Spinal cord (tissue), 10 donors: ENCODE data around the gene DIS3L2. TPM values are rescaled to one million over a fixed set of nuclear protein-coding genes. Genes with fewer than 3 reads are reported as not detected.
"Not testable (repeated sequence)": the region's sequence is repeated elsewhere in the genome, so short reads cannot be mapped to it uniquely, and the experiment has no call there.

ENCODE experiments used
- DNase-seq, 6 donors: peaks; one replicate each; pipeline versions ENCODE4 v3.0.0 to v3.0.0-alpha.2; 2013 to 2015; ENCODE audit warnings: low spot score in 6 of 6, low read depth in 4 of 6
- H3K27ac ChIP-seq: one replicate; pipeline ENCODE4 v1.5.1; 2013; ENCODE audit warnings: low read depth, low read length, control low read depth
- H3K27me3 ChIP-seq: one replicate; pipeline ENCODE4 v1.6.1; 2013; ENCODE audit warnings: low read length; ENCODE audit not compliant: control insufficient read depth, insufficient read depth
- H3K36me3 ChIP-seq: one replicate; pipeline ENCODE4 v1.6.1; 2013; ENCODE audit warnings: low read length; ENCODE audit not compliant: control insufficient read depth, insufficient read depth
- H3K4me1 ChIP-seq: one replicate; pipeline ENCODE4 v1.6.1; 2013; ENCODE audit warnings: low read length; ENCODE audit not compliant: control insufficient read depth, insufficient read depth
- H3K4me3 ChIP-seq: one replicate; pipeline ENCODE4 v1.5.1; 2013; ENCODE audit warnings: low read depth, low read length, control low read depth
- H3K9me3 ChIP-seq: one replicate; pipeline ENCODE4 v1.6.1; 2013; ENCODE audit warnings: low read length; ENCODE audit not compliant: control insufficient read depth, insufficient read depth
- WGBS: methylation state at CpG from one replicate; pipeline ENCODE4 v1.1.5; 2013; ENCODE audit warnings: missing lambda C conversion rate; ENCODE audit not compliant: insufficient coverage; 5-methylcytosine and 5-hydroxymethylcytosine counted together
- polyA plus RNA-seq, 2 donors: library from polyadenylated mRNA; unstranded; fragments of 120-200 nt; gene quantifications; one replicate each; pipeline ENCODE4 v1.2.1, GENCODE V29; 2013; ENCODE audit not compliant: insufficient read length in 2 of 2
- total RNA-seq, 2 donors: library from RNA; depleted of rRNA in 1 of 2; stranded (reverse); fragments of 120-200 nt in 1 of 2; fragments of >200 nt in 1 of 2; gene quantifications; one replicate each; pipeline versions ENCODE4 v1.2.3 to v1.2.4, GENCODE V29; 2013 to 2014
- donor health status: healthy.

DIS3L2 gene
- total and polyA plus RNA-seq, 4 donors, result 29.8 to 37.2 (median 33.2) TPM

- H3K27ac ChIP-seq, result no peak overlapping the region
- H3K27me3 ChIP-seq, result no peaks in the 10 kb centered on the region
- no peaks in the 10 kb centered on the region for H3K9me3 ChIP-seq
- H3K4me1 ChIP-seq, result peaks cover 4% of the 10 kb centered on the region
- no peak overlapping the region for H3K4me3 ChIP-seq
- peaks cover 65% of the 10 kb centered on the region for H3K36me3 ChIP-seq
- DNase-seq, result peak in 1 of 6 donors; percentile 59
- WGBS, result 66% methylated on average over 11 of the region's 18 CpGs
Observed at GRCh38 chr2:232336981-232337720, 375.6 kb downstream of the DIS3L2 start.

GRCh38 chr2:232338094-232338758 lies 376.7 kb downstream of the DIS3L2 start:
- H3K27me3 ChIP-seq, H3K4me3 ChIP-seq, H3K9me3 ChIP-seq, H3K27ac ChIP-seq, DNase-seq, H3K4me1 ChIP-seq: not testable (repeated sequence)
- peaks cover 65% of the 10 kb centered on the region for H3K36me3 ChIP-seq
- WGBS, result 100% methylated on average over 3 of the region's 16 CpGs

GRCh38 chr2:232338759-232339106 lies 377.2 kb downstream of the DIS3L2 start:
- no peaks in the 10 kb centered on the region for H3K9me3 ChIP-seq
- WGBS, result 100% methylated on average over 2 of the region's 7 CpGs
- no peak for DNase-seq
- H3K27me3 ChIP-seq, result no peaks in the 10 kb centered on the region
- no peak overlapping the region for H3K27ac ChIP-seq
- H3K4me1 ChIP-seq, result peaks cover 4% of the 10 kb centered on the region
- peaks cover 60% of the 10 kb centered on the region for H3K36me3 ChIP-seq
- no peak overlapping the region for H3K4me3 ChIP-seq

- no peak overlapping the region for H3K27ac ChIP-seq
- H3K4me3 ChIP-seq, result no peak overlapping the region
- no peaks in the 10 kb centered on the region for H3K27me3 ChIP-seq
- DNase-seq, result no peak
- WGBS, result 83% methylated on average over 22 of the region's 23 CpGs
- peaks cover 4% of the 10 kb centered on the region for H3K4me1 ChIP-seq
- H3K9me3 ChIP-seq, result no peaks in the 10 kb centered on the region
- H3K36me3 ChIP-seq, result peaks cover 53% of the 10 kb centered on the region
Observed at GRCh38 chr2:232339121-232340081, 377.9 kb downstream of the DIS3L2 start.

- Histone ChIP-seq H3K4me1 (peaks cover 4% of the 10 kb centered on the region), H3K27ac (no peak overlapping the region), H3K9me3 (no peaks in the 10 kb centered on the region), H3K4me3 (no peak overlapping the region), H3K27me3 (no peaks in the 10 kb centered on the region), H3K36me3 (peaks cover 48% of the 10 kb centered on the region)
- no peak for DNase-seq
- 90% methylated on average over 11 of the region's 14 CpGs for WGBS
Observed at GRCh38 chr2:232340171-232340935, 378.8 kb downstream of the DIS3L2 start.

- Histone ChIP-seq H3K9me3 (no peaks in the 10 kb centered on the region), H3K27ac (no peak overlapping the region), H3K27me3 (no peaks in the 10 kb centered on the region), H3K36me3 (peaks cover 39% of the 10 kb centered on the region), H3K4me1 (peaks cover 4% of the 10 kb centered on the region), H3K4me3 (no peak overlapping the region)
- DNase-seq, result no peak
- WGBS, result 91% methylated on average over 16 of the region's 17 CpGs
Observed at GRCh38 chr2:232341061-232341738, 379.7 kb downstream of the DIS3L2 start.

GRCh38 chr2:232341739-232342126 lies 380.2 kb downstream of the DIS3L2 start:
- peaks cover 4% of the 10 kb centered on the region for H3K4me1 ChIP-seq
- H3K36me3 ChIP-seq, result peaks cover 34% of the 10 kb centered on the region
- no peak overlapping the region for H3K4me3 ChIP-seq
- 86% methylated on average over 2 of the region's 4 CpGs for WGBS
- no peak overlapping the region for H3K27ac ChIP-seq
- no peak for DNase-seq
- H3K9me3 ChIP-seq, result no peaks in the 10 kb centered on the region
- no peaks in the 10 kb centered on the region for H3K27me3 ChIP-seq

GRCh38 chr2:232342635-232343565 lies 381.4 kb downstream of the DIS3L2 start:
- no peaks in the 10 kb centered on the region for H3K4me1 ChIP-seq
- no peak overlapping the region for H3K4me3 ChIP-seq
- no peak overlapping the region for H3K27ac ChIP-seq
- no peaks in the 10 kb centered on the region for H3K9me3 ChIP-seq
- DNase-seq, result no peak
- H3K27me3 ChIP-seq, result no peaks in the 10 kb centered on the region
- WGBS, result 82% methylated on average over 19 of the region's 19 CpGs
- peaks cover 27% of the 10 kb centered on the region for H3K36me3 ChIP-seq
